ENCODE data around the gene RIPK1.

Gene RIPK1

GRCh38 chr6:3063733-3064700 lies 4.3 kb upstream of the RIPK1 start:
- Histone ChIP-seq H3K9ac (ENCODE audit: low read length) (peak overlapping the region; percentile 66), H3K4me2 (ENCODE audit: low read length) (peak overlapping the region; percentile 79), H3F3A (ENCODE audit: insufficient read depth, low read length) (no peaks in the 10 kb centered on the region; the same call in 1 of the 2 replicates), H4K20me1 (ENCODE audit: insufficient read depth, low read length) (no peaks in the 10 kb centered on the region), H3K27me3 (ENCODE audit: insufficient read depth, low read length) (no peaks in the 10 kb centered on the region), H3K27ac (ENCODE audit: low read depth, low read length, poor library complexity, severe bottlenecking) (no peak overlapping the region), H2AFZ (ENCODE audit: low read length) (no peak overlapping the region), H3K4me3 (ENCODE audit: low read depth, low read length, poor library complexity, severe bottlenecking) (peak overlapping the region; percentile 67), H3K9me2 (ENCODE audit: low read depth, low read length) (no peaks in the 10 kb centered on the region), H3K36me3 (ENCODE audit: insufficient read depth, low read length) (no peaks in the 10 kb centered on the region), H3K4me1 (ENCODE audit: insufficient read depth, low read length, severe bottlenecking) (peaks cover 46% of the 10 kb centered on the region), H3K79me2 (ENCODE audit: insufficient read depth, low read length) (no peaks in the 10 kb centered on the region), H3K9me3 (ENCODE audit: low read length) (no peaks in the 10 kb centered on the region)
- TF ChIP-seq CTCF (IDR thresholded peaks at IDR 0.05; ENCODE audit: low read length) (no peak), EZH2 (IDR thresholded peaks at IDR 0.05; ENCODE audit: borderline replicate concordance, low read length) (no peak)

GRCh38 chr6:3071568-3071967 lies 3.3 kb downstream of the RIPK1 start:
- Histone ChIP-seq H3K9ac (ENCODE audit: low read length) (no peak overlapping the region; the same call in 1 of the 2 replicates), H3K79me2 (ENCODE audit: insufficient read depth, low read length) (peaks cover 64% of the 10 kb centered on the region), H3K4me3 (ENCODE audit: low read depth, low read length, poor library complexity, severe bottlenecking) (no peak overlapping the region), H3K36me3 (ENCODE audit: insufficient read depth, low read length) (peaks cover 10% of the 10 kb centered on the region; the same call in 1 of the 2 replicates), H3K4me2 (ENCODE audit: low read length) (no peak overlapping the region; the same call in 1 of the 2 replicates), H3K9me2 (ENCODE audit: low read depth, low read length) (no peaks in the 10 kb centered on the region), H3F3A (ENCODE audit: insufficient read depth, low read length) (0 out of 2 replicates have a peak, but pooled peaks cover 7% of the 10 kb centered on the region), H3K4me1 (ENCODE audit: insufficient read depth, low read length, severe bottlenecking) (peaks cover 72% of the 10 kb centered on the region), H3K27ac (ENCODE audit: low read depth, low read length, poor library complexity, severe bottlenecking) (peak overlapping the region; percentile 34), H3K27me3 (ENCODE audit: insufficient read depth, low read length) (no peaks in the 10 kb centered on the region), H4K20me1 (ENCODE audit: insufficient read depth, low read length) (no peaks in the 10 kb centered on the region), H2AFZ (ENCODE audit: low read length) (no peak overlapping the region), H3K9me3 (ENCODE audit: low read length) (no peaks in the 10 kb centered on the region)
- no peak for TF ChIP-seq EZH2 (IDR thresholded peaks at IDR 0.05; ENCODE audit: borderline replicate concordance, low read length)
- TF ChIP-seq CTCF (IDR thresholded peaks at IDR 0.05; ENCODE audit: low read length) = no peak

- Histone ChIP-seq H3K4me1 (ENCODE audit: insufficient read depth, low read length, severe bottlenecking) (peaks cover 60% of the 10 kb centered on the region), H3K79me2 (ENCODE audit: insufficient read depth, low read length) (peaks cover 64% of the 10 kb centered on the region), H3K27ac (ENCODE audit: low read depth, low read length, poor library complexity, severe bottlenecking) (no peak overlapping the region)
These were observed 4.5 kb downstream of the RIPK1 start for GRCh38 chr6:3072798-3073197.

More at GRCh38 chr6:3072798-3073197, 4.5 kb downstream of the RIPK1 start:
- Histone ChIP-seq H3F3A (ENCODE audit: insufficient read depth, low read length) (0 out of 2 replicates have a peak, but pooled peaks cover 7% of the 10 kb centered on the region), H3K9me3 (ENCODE audit: low read length) (no peaks in the 10 kb centered on the region), H3K9me2 (ENCODE audit: low read depth, low read length) (no peaks in the 10 kb centered on the region), H3K36me3 (ENCODE audit: insufficient read depth, low read length) (peaks cover 21% of the 10 kb centered on the region), H3K27me3 (ENCODE audit: insufficient read depth, low read length) (no peaks in the 10 kb centered on the region), H3K4me2 (ENCODE audit: low read length) (no peak overlapping the region), H4K20me1 (ENCODE audit: insufficient read depth, low read length) (no peaks in the 10 kb centered on the region), H3K9ac (ENCODE audit: low read length) (no peak overlapping the region), H2AFZ (ENCODE audit: low read length) (no peak overlapping the region), H3K4me3 (ENCODE audit: low read depth, low read length, poor library complexity, severe bottlenecking) (no peak overlapping the region)
- no peak for TF ChIP-seq EZH2 (IDR thresholded peaks at IDR 0.05; ENCODE audit: borderline replicate concordance, low read length)
- TF ChIP-seq CTCF (IDR thresholded peaks at IDR 0.05; ENCODE audit: low read length) = no peak

Measured in OCI-LY1 (cell line).